Measurements from ENCODE around the gene GABRB3. TPM values are rescaled to one million over a fixed set of nuclear protein-coding genes. Genes with fewer than 3 reads are reported as not detected.

The GABRB3 gene
- 1.0 TPM for polyA plus RNA-seq (ENCODE audit: insufficient read length)

DNA sequence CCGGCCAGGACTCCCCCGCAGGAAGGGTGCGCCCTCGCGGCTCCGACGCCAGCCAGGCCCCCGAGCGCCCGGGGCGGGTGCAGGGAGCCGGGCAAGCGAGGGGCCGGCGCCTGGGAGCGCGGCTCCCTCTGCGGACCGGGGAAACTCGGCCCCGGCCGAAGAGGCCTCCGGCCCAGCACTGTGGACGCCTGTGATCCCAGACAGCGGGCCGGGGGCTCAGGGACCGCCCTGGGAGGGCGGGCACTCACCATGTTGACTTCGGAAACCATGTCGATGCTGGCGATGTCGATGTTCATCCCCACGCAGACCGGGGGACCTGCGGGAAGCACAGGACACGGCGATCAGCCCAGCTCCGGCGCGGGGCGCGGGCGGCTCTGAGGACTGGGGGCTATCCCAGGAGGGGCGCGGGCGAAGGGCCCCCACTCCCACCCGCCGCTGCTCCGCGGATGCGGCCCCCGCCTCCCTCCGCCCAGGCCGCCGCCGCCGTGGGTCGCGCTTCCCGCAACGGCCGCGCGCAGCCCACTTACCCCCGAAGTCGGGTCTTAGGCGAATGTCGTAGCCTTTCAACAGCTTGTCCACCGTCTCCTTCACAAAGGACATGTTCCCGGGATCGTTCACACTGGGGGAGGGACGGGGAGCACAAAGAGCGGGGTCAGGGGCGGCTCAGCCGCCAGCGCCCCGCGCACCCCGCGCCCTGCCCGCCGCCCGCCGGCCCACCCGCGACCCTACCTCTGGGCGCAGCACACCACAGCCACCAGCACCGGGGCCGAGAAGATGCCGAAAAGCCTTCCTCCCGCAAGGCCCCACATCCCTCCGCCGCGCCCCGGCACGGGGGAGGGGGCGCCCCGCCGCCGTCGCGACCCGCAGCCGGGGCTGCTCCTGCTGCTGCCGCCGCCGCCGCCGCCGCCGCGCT lies at the start of gene GABRB3:
Gene GABRB3, minus strand, starts transcription at position 913 of the 913 bp plus-strand sequence.
- no peak for DNase-seq (ENCODE audit: low read depth)

DNA sequence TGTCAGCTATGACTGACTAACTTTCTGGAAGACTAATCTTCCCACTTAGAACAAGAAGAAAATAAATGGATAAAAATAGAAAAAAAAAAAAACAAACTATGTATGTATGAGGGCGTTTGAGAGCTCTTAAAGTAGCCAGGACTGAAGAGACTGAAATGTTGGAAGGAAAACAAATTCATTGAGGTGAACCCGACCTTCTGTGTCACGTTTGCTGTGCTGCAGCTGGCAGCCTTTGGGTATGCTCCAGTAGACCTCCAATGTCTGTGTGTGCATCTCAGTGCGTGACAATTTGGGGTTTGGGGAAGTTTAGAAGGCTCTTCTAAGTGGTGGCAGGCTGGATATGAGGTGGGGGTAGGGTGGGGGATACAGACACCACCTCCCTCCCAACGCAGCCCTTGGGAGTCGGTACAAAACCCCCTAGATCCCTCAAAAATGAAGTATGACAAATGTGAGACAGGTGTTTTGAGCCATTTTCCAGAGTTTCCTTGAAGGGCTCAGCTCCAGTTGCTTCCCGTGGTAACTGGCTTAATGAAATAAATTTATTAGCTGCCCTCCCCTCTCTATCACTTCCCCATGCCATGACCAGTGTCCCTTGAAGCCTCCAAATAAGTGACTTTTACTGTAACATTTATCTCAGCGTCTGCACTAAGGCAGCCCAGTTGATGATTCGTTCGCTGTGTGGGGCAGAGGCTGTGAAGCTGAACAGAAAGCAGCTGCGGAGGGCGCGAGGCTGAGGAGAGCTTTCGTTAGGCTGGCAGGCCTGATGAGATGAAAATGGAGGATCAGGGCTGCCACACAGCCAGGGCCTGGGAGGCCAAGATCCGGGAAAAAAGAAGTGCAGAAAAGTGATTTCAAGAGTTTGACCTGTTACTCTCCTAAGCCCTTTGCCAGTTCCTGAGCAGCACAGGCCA lies 34.9 kb upstream of the GABRB3 start:
- DNase-seq (ENCODE audit: low read depth), result no peak

DNA sequence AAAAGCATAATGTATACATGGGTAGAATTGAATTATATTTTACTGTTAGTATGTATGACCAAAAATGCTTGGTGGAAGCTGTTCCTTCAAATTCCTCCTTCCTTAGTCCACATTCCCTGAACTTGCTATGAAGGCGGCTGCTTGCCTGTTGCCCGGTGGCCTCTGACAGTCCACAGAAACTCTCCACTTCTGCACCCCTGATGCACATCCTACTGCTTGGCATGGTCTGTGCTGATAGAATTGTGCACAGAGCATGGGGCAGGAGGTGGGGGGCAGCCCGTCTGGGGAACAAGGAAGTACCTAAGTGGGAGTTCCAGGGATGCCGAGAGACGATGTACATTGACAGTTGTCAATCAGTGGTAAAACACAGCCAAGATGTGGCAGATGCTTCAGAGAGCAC lies 33.7 kb upstream of the GABRB3 start:
- DNase-seq (ENCODE audit: low read depth), result no peak

DNA sequence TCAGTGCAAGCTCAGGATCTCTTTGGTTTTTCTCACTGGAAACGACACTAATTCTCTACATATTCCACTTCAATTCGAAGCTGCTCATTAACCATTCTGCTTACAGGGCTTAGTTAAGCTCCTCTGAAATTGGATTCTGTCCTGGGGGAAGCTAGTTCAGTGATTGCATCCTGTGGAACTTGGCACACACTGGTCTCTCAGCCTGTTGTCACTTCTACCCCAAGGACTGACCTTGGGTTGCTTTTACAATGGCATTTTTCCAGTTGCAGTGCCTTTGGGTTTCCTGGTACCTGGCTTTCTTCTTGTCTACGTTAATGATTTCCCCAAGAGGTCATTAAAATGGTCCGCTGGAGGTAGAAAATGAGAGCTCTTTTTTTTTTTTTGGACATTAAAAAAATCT lies 33.3 kb upstream of the GABRB3 start:
- no peak for DNase-seq (ENCODE audit: low read depth)

DNA sequence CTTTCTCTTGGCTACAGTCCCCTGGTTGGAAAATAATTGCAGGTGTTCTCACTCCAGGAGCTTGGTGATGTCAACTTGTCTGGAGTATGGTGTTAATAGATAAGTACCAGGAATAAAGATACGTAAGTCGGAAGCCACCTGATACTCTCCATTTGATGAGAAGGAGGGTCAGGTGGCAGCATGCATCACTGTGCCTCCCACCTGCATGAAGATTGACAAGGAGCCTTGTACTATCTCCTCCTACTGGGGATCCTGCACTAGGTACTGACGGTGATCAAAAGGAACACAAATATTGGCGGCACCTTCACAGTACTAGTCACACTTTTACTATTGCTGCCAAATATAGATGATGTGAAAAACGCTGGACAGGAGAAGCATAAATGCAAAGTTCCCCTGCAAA lies 32.6 kb upstream of the GABRB3 start:
- no peak for DNase-seq (ENCODE audit: low read depth)

DNA sequence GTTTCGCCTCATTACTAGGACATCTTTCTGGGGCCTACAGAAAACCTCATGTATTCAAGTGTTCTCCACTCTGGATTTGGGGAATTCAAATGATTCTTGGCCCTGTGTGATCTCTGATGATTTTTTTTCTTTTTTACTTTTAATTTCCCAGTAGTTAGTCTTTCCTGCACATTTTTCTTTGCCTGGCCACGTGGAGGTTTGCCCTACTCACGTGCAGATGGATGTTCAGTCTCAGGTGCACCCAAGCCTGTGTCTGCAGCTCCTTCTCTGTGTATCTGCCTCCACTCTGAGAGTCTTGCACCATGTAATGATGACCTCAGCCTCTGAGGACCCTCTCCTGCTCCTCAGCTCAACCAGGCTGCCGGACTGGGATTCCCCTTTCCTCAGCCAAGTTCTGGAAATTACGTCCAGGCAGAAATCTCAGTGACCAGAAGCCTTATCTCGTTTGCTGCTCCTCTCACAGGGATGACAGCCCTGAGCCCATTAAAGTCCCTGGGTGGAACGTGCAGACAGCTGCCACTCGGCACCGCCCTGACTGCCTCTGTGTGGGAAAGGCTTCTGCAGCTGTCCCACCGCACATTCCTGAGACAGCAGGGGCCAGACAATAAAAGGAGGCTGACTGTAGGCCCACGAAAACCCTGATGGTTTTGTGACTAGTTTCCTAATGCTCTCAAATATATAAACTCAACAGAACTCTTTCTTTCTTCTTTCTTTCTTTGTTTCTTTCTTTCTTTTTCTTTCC lies 31.4 kb upstream of the GABRB3 start:
- no peak for DNase-seq (ENCODE audit: low read depth)

DNA sequence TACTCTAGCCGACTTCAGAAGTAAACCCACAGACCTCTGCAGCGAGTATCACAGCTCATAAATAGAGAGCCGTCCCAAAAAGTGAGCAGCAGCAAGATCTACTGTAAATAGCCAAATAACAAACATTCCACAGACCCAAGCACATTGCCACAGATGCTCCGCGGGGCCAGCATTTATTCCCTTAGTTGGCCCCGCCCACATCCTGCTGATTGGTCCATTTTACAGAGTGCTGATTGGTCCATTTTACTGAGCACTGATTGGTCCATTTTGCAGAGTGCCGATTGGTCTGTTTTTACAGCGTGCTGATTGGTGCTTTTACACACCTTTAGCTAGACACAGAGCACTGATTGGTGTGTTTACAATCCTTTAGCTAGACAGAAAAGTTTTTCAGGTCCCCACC lies 17.3 kb upstream of the GABRB3 start:
- DNase-seq (ENCODE audit: low read depth), result no peak

DNA sequence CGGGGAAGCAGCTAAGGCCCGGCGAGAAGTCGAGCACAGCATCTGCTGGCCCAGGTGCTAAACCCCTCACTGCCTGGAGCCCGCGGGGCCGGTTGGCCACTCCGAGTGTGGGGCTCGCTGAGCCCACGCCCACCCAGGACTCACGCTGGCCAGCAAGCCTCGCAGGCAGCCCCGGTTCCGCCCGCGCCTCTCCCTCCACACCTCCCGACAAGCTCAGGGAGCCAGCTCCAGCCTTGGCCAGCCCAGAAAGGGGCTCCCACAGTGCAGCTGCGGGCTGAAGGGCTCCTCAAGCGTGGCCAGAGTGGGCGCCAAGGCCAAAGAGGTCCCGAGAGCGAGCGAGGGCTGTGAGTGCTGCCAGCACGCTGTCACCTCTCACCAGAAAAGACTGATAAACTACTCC lies 8.9 kb upstream of the GABRB3 start:
- DNase-seq (ENCODE audit: low read depth), result no peak

DNA sequence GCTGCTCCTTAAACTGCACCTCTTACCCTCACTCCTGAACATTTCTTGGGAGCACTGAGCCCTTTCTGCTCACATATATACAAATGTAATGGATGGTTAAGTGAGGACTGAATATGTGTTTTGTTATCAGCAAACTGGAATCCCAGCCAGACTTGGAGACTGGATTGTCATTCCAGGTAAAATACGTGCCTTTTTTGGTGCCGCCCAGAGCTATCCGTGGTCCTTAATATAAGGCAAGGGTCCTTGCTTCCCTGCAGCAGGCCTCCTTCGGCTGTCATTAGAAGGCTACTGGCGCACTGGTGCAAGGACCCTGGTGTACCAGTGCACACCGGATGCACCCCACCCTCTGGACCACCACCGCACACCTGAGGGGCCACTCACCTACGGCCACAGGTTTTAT lies 1.1 kb upstream of the GABRB3 start:
- DNase-seq (ENCODE audit: low read depth), result no peak

DNA sequence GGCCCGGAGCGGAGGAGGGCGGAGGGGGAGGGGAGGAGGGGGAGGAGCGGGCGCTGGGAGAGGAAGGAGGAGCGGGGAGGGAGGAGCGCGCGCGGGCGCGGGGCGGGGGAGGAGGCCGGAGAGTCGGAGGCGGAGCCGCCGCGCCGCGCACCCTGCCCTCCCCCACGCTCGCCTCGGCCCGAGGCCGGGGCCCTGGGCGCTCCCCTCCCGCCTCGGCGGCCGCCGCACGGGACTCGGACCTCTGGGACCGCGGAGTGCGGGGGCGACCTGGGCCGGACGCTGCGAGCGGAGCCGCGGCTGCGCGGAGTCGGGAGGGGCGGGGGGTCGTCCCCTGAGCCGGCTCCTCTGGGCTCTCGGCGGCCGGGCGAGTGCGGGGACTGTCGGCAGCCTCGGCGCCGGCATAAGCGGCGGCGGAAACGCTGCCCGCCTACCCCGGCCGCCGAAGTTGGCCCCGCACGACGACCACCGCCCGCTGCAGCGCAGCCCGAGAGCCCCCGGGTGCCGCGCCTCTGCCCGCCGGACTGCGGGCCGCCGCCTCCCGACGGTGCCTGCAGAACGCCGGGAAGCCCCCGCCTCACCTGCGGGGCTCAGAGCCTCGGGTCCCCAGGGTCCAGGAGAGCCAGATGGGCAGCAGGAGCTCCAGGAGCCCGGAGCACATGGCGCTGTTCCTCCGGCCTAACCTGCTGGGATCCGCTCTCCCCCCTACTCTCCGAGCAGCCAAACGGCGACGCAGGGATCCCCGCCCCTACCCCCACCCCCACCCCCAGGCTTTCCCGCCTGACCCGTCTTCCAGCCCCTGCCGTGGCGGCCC lies 406 bp upstream of the GABRB3 start:
- DNase-seq (ENCODE audit: low read depth), result no peak

DNA sequence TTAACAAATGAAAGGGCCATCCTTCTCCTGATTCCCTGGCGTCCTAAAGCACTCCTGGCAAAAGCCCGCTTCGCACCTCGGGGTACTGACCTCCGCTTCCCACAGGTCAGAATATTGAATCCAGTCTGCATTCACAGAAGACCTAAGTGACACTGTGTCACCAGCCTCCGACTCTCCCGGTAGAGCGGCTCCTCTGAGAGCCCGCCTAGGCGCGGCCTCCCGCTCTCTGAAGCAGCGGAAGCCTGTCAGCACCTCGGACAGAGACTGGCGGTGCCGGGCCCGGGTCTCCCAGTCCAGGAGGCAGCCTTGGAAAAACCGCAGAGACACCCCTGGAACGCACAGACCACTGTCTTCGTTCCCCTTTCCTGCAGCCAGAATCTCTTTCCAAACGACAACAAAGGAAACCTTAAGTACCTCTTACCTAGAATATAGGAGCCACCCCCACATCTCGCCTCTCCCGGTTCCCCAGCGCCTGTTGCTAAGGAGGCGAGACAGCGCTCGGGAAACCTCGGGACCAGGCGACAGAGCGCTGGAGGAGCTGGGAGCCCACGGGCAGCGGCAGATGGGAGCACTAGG lies 1.2 kb downstream of the GABRB3 start:
- DNase-seq (ENCODE audit: low read depth), result peak; percentile 14

DNA sequence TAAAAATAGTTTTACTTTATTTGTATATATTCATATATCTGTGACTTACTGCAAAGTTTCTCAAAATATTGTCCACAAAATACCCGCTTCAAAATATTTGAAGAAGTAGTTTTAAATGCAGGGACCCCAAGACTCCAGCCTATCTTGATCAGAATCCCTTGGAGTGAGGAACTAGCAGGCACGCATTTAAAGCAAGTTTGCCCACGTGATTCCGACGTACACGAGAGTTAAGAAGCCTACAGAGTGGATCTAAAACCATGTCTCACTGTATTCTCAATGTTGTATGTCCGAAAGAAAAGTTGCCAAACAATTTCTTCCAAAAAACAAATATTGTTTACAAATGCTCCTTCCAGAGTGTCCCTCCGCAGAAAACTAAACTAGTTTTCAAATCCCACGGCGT lies 1.7 kb downstream of the GABRB3 start:
- DNase-seq (ENCODE audit: low read depth), result no peak

DNA sequence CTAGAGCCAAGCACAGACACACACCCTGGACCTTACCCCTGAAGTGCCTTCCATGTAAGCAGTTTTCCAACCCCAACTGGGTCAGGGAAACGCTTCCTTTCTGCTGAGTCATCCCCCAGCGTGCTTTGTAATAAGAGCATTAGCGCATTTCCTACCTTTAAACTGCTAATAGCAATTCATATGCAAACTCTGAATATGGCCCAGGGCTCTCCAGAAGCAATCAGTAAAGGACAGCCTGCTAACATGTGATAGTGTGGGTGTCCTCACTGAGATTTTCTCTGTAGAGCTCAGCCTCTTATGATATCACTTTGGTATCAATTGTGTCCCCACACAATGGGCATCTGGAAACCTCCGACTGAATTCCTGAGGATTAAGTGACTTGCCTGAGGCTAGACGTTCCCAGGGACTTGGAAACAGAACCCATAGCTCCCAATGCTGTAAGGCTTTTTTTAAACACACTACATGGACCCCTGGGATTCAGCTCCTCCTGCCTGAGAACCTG lies 5.6 kb downstream of the GABRB3 start:
- DNase-seq (ENCODE audit: low read depth), result no peak

DNA sequence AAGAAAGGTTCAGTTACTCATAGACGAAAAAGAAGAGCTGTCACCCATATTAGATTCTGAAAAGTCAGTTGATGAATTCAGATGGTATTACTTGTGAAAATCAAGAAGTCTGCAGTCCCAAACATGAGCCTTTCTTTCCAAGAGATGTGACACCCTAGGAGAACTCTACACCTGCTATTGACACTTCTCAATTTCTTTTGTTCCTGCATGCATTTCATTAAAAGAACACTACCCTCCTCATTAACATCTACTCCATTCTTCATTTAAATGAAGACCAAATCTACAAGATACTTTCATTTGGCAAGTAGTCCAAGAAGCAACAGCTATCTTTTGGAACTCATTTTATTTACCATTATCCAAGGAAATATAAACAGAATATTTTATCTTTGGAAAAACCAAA lies 6.6 kb downstream of the GABRB3 start:
- DNase-seq (ENCODE audit: low read depth), result no peak

DNA sequence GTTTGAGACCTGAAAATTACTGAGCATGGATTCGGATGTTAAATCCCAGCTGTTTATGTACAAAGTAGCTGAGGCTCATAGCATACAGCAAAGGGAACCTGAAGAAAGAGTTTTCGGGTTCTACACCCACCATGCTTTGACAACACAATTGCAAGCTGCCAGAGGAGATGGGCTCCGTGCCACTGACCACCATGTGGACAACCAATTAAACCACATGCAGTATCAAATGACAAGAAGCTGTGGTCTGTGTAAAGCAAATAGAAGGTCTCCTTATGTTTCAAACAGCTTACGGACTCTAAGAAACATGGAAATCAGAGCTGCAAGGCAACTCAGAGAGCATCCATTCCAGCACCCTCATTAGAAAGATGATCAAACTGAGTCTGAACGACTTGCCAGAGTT lies 12.9 kb downstream of the GABRB3 start:
- DNase-seq (ENCODE audit: low read depth), result no peak

DNA sequence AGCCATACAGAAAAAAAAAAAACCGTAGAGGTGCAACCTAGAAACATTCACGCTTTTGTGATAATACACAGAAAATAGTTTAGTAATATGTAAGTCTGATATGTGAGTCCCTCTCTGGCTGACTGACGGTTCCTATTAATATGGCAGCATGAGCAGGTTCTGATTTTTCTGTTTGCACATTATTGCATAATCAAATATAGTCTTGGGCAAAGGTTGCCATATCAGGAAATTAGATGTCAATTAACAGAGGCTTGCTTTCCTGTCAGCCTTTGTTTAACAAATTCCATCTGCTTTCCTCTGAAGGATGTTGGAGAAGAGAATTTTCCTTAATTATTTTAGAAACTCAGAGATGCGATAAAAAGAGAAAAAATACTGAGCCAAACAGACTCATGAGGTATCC lies 14.8 kb downstream of the GABRB3 start:
- no peak for DNase-seq (ENCODE audit: low read depth)

DNA sequence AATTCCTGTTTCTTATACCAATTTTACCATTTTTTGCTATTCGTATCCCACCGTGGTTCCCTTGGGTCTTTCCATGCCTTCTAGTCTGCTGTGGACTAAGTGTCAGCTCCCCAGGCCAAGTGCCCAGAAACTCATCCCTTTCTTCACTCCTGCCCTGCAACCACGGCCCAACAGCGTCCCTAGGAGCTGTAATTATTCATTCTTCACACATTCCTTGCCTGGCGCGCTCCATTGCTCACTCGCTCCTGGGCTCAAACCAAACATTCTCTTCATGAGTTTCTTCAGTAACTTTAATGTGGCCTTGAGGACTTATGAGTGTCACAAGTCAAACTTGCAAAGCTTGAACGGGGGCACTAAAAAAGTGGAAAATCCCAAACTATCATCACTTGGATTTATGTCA lies 15.7 kb downstream of the GABRB3 start:
- DNase-seq (ENCODE audit: low read depth), result no peak

DNA sequence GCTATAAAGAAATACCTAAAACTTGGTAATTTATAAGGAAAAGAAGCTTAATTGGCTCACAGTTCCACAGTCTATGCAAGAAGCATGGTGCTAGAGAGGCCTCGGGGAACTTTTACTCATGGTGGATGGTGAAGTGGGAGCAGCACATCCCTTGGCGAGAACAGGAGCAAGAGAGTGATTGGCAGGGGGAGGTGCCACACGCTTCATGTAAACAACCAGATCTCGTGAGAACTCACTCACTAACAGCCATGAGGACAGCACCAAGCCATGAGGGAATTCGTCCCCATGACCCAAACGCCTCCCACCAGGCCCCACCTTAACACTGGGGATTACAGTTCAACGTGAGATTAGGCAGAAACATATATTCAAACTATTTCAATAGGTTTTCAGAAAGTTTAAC lies 28.0 kb downstream of the GABRB3 start:
- no peak for DNase-seq (ENCODE audit: low read depth)

DNA sequence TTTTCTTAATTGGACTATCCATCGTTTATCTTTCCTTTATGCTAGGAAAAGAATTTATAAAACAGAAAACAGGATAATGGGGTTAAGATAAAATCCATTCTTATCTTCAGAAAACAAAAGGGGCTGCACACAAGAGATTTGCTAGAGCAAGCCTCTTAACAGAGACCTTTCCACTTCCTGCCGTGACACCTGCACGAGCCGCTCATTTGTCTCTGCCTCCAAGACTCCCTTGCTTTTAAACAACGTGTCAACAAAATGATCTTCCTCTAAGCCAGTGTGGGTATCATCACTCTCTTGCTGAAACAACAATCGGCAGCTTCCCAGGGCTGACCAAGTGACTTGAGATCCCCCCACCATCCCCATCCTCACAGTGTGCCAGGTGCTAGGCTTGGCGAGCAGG lies 33.1 kb downstream of the GABRB3 start:
- DNase-seq (ENCODE audit: low read depth), result no peak

DNA sequence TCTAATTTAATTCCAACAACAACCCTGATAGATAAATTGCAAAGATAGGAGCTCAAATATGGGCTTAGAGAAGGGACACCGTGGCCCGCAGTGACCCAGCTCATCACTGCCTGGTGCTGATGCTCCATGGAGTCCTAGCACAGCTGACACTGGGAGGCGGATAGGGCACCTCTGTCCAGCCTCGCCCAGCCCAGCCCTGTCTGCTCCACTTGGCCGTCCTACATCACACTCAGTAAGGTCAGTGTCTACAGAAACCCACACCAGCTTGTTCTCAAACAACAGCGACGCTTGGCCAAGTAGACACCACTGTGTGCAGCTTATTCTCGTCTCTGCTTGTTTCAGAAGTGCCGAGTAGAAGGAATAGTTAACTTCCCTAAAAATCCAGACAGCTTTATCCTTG lies 33.9 kb downstream of the GABRB3 start:
- no peak for DNase-seq (ENCODE audit: low read depth)

Measured in forelimb muscle (tissue), 1 donor.